Stimulated activated CD8-positive, alpha-beta memory T cell treated with anti-CD3 and anti-CD28 coated beads, Interleukin-12 subunit alpha, Interleukin-12 subunit beta, amount 100 ng/mL, for 24 hours (primary cell): ENCODE results near the gene NOC4L.
"Not testable (repeated sequence)": the region's sequence is repeated elsewhere in the genome, so short reads cannot be mapped to it uniquely, and the experiment has no call there.

Experiments used
- DNase-seq: peaks from one replicate; pipeline ENCODE4 v3.0.0-alpha.2; 2020; ENCODE audit errors: extremely low read depth

Gene NOC4L

DNA sequence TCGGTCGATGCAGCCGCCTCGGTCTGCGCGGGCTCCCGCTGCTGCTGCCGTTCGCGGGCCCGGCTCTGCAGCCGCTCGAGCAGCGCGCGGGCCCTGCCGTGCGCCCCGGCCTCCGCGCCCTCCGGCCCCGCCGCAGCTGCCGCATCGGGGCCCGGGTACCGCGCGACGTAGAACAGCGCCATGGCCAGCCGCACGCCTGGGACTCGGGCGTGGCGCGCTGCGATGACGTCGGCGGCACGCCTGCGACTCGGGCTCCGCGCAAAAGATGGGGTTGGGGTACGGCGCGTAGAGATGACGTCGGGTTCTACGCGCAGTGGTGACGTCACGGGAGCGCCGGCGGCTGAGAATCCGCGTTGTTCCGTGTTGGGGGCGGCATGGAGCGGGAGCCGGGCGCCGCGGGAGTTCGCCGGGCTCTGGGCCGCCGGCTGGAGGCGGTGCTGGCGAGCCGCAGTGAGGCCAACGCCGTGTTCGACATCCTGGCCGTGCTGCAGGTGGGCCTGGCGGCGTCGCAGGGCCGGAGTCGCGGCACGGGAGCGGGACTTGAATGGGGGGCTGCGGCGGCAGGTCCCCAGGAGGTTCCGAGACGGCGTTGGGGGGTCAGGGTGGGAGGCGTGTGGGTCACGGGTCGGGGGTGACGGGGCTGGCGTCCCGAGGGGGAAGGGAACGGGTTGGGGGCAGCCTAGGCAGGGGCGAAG, at the start of gene NOC4L, which contains the start of gene DDX51:
TSS of gene NOC4L (plus strand) at position 343 of the 695 bp plus-strand sequence. CDS start at position 375, 32 bp downstream.
TSS of gene DDX51 (minus strand) at position 205 of the 695 bp plus-strand sequence. CDS start at position 182, 23 bp downstream.
- DNase-seq = peak; percentile 78

DNA sequence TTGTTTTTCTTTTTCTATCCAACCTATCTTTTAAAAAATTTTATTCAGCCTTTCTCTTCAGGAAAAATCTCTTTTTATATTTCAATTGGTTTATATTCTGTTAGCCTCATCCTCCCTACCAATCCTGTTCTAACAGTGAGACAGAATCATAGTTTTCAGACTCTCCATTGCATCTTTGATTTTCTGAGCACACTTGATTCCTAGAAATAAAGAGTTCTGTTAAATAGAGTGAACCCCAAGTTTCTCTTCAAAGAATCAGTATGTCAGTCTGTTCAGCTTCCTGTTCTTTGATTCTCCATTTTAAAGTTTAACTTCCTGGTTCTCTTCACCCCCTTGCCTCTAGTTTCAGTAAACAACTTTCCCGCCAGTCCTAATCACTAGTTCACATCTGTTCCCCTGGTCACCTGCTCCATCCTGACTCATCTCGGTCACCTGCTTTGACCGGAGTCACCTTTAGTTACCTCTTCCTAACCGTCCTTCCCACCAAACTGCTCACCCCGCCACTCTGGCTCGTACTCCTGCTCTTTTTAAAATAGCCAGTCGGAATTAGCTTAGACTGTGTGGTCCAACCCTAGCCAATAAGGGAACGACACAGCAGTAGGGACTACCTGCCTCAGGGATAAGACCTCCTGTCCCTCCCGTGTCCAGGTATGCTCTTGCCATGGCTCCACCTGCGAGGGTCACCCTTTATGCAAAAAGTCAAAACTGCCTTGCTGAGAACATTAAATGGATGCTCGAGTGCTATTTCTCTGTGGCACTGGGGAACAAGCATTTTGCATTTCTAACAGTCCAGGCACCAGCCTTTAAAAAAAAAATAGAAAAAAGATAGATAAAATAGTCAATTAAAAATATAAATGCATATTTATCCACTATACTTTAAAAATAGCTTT, 48.5 kb upstream of the NOC4L start:
- no peak for DNase-seq

DNA sequence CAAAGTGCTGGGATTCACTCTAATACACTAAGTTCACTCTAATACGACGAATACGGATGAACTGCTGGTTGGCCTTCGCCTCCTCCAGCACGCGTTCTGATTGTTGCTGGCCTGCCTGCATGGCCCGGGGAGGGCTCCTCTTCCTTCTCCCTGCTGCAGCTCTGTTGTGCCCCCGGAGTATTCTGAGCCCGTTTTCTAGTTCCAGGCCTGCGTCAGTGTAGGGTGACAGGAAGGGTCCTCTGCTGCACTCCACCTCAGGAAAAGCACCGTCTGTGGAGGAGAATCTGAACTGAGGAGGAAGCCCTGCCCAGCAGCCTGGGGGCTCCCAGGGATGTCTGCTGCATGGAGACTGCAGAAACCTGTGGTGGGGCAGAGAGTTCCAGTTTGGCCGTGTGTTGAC, 44.5 kb upstream of the NOC4L start:
- DNase-seq = no peak

DNA sequence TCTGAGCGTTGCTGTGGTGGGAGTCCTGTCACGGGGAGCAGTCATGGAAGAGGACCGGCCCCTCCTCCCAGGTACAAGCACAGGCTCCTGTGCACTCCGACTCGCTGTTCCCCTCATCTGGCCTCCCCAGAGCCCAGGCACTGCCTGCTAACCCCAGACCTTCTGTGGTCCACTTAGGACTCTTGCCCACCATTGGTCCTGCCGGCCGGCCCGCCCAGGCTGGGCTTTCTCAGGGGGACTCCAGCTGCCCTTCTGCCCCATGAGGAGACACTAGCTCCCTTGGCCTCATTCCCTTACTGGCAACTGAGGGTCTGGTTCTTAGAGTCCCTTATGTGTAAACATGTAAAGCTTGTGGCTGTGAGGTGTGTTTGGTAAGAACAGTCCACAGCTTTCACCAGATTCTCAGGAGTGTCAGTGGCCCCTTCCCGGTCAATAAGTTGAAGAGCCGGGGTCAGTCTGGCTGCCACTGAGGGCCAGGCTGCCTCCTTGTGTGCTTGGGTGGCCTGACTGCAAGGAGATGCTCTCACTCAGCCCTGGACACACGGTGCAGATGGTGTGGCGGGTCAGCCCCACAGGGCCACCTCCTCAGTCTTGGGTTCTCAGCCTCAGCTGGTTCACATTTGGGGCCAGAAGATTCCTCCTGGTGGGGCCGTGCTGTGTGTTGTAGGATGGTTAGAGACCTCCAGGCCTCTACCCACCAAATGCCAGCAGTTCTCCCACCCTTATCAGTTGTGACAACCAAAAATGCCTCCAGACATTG, 43.8 kb upstream of the NOC4L start:
- DNase-seq = no peak

DNA sequence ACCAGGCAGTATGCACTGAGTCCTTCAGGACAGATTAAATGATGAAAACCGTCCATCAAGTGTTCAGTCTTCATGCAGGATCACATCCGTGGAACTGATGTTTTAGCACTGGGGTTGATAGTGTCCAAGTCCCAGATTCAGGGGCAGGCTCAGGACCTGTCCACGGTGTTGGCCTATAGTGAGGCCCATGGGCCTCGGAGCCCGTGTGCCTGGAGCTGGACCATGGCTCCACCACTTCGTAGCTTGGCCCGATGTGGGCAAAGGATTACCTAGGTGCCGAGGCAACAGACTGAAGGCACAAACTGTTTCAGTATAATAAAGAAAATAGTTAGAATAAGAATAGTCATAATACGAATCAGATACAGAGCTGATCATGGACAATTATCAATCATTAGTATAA, 42.0 kb upstream of the NOC4L start:
- DNase-seq = no peak

DNA sequence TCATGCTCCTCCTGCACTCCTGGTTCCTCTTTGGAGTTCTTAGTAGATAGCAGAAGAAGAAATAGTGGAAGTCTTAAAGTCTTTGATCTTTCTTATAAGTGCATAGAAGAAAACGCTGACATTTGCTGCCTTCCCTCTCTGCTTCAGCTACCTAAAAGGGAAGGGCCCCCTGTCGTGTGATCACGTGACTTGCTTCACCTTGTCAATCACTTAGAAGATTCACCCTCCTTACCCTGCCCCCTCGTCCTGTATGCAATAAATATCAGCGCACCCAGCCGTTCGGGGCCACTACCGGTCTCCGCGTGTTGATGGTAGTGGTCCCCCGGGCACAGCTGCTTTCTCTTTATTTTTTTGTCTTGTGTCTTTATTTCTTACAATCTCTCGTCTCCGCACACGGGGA, 41.2 kb upstream of the NOC4L start:
- not testable (repeated sequence) for DNase-seq

GRCh38 chr12:132103542-132104308, 40.5 kb upstream of the NOC4L start:
- no peak for DNase-seq

DNA sequence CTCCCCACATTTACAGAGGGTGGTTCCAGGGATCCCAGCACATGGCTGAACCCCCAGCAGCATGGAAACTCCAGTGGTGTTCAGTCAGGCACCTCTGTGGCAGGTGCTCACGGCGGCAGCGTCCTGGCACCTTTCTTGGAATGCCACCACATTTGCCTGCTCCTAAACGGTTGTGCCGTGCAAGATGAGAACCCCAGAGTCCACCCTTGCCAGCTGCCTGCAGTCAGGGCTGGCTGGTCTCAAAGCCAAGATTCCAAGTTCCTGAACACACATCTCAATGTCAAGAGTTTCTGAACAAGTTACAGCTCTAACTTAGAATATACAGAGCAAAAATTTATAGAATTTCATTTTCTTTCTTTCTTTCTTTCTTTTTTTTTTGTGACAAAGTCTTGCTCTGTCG, 38.8 kb upstream of the NOC4L start:
- no peak for DNase-seq

DNA sequence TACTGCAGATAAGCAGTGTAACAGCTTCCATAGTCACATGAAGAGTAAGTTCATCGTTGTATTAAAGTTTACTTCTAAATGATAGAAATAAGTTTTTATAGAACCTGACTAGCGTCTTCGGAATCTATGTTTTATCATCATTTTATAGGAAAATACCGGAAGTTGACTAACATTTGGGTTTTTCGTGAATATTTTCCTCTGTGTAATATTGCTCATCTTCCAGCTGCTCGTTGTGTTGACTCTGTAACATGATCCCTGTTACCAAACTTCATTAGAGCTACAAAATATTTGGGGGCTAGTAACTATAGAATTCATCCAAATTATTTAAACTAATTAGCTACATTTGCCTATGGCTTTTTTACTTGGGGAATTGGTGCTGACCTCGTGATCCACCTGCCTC, 37.3 kb upstream of the NOC4L start:
- DNase-seq = no peak

DNA sequence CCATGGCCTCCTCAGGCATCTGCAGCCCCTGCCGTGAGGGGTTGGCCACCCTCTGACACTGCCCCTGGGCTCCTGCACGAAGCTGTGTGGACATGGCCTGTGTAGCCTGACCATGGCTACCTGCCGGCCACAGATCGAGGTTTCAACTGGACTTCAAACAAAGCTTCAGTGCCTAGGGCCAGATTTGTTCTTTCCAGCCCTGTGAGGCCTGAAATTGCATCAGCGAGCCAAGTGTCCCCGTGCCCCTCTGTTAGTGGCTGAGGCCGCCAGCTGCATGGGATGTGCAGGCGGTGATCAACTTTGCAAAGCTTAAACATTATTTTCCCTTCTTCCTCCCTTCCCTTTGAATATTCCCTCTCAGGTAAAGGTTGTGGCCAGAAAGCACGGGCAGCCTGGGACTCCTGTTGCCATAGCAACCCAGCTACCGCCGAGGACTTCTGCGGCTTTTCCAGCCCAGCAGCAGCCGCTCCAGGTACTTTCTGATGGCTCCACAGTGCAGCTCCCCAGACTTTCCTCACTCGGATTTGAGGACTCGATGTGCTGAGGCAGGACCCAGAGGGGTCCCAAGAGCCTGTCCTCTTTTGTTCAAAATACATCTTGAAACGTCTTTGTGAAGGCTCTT, 35.9 kb upstream of the NOC4L start:
- DNase-seq = no peak

- DNase-seq = no peak
Measured at GRCh38 chr12:132109741-132110140, 34.5 kb upstream of the NOC4L start.

DNA sequence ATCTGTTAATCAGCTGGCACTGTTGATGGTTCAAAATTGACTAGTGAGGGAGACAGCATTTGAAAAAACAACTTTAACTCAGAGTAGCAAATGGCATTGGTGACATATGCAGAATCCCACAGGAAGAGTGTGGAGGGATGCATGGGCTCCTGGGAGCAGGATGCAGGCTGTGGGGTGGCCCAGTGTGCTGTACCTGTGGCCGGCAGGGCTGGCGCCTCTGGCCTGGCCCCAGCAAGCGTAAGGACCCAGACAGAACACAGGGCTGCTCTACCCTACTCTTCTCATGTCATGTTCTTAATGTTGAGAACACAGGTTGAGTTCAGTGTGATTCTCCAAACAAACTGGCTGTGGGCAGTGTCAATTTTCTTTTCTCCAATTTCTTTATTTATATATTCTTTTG, 33.6 kb upstream of the NOC4L start:
- no peak for DNase-seq

DNA sequence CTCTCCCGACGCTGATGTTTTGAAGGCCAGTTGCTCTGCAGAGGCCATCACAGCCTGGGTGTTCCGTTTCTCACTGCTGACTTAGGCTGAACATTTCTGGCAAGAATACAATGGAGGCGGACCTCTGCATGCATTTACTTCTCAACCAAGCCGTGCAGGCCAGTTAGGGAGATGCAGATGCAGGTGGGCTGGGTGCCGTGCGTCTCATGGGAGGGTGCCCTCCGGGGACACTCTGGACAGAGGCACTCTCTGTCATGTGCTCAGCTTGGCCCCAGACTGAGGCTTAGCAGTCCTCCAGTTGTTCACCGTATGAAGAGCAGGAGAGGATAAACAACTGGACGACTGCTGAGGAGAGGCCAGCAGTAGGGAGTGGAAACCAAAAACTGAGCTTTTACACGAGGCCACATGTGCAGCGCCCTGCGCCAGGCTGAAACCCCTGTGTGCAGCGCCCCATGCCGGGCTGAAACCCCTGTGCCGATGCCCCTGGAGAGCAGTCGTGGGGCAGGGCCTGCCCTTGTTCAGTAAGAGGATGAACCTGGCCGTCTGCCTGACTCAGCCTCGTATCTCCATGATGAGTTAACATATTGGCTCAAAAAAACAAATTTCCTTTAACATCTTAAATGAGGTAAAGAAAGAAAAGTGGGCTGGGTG, 32.5 kb upstream of the NOC4L start:
- no peak for DNase-seq

DNA sequence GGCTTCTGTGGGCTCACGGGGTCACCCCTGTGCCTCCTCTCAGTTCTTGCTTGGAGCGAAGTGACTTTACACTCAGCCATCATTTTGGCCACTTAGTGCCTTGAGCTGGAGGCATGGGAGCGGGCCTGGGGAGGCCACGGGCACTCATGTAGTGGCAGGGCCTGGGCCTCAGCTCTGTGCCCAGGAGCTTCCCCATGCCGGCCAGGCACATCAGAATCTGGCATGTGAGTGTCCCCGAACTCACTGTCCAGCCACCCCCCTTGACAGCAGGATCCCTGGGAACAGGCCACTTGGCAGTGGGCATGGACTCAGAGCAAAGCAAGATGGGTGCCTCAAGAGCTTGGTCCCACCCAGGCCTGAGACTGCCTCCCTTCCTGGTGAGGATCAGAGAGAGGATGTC, 29.6 kb upstream of the NOC4L start:
- DNase-seq = no peak

GRCh38 chr12:132115500-132115899, 28.8 kb upstream of the NOC4L start:
- DNase-seq = no peak

GRCh38 chr12:132116709-132117557, 27.3 kb upstream of the NOC4L start:
- DNase-seq = no peak

DNA sequence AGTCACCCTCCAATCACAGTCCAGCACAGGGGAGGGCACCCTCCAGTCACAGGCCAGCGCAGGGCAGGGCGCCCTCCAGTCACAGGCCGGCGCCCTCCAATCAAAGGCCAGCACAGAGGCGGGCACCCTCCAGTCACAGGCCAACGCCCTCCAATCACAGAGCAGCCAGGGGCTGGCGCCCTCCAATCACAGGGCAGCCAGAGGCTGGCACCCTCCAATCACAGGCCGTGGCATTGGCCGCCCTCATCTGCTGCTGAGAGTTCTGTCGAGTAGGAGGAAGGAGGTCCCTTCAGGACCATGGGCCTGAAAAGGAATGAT, 26.7 kb upstream of the NOC4L start:
- DNase-seq = no peak

GRCh38 chr12:132118876-132119275, 25.4 kb upstream of the NOC4L start:
- DNase-seq = no peak

DNA sequence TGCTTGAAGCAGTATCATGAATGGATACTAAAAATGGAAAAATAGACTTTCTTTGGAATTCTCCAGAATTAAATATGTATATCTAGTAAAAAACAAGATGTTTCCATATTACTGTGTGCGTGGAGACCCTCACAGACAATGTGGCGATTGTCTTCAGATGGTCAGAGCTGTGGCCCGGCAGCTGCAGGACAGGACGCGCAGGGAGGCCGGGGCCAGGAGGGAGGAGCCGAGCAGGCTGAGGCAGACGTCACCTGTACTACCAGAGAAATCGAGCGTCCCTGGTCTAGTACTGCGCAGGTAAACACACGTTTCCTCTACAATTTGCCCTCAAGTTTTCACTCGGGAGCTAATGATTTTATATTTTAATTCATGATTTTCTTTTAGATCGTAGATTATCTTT, 23.0 kb upstream of the NOC4L start:
- DNase-seq = no peak
